WTC11 (cell line): ENCODE data around the gene TRIM7. TPM values are rescaled to one million over a fixed set of nuclear protein-coding genes. Genes with fewer than 3 reads are reported as not detected.
A peak's percentile ranks its signal among the peaks of the same experiment; 100 is the strongest.

Experiments
- ATAC-seq: fragments of 200-7000 bp; cut with Tn5 transposase; 2 replicates; pipeline ENCODE4 v1.10.0; 2021; ENCODE audit warnings: mild to moderate bottlenecking, moderate library complexity
- CTCF ChIA-PET: fragments of 300-600 bp; sonication (Branson Sonifier 250); formaldehyde crosslinking; loops from one replicate; lab custom pipeline; 2021; ENCODE audit warnings: antibody characterized with exemption; lab: Charles Lee
- POLR2A ChIA-PET: fragments of 350-600 bp; sonication (Branson Sonifier 250); formaldehyde crosslinking; loops from one replicate; lab custom pipeline; 2021; ENCODE audit warnings: antibody characterized with exemption; lab: Charles Lee
- DNase-seq: peaks from one replicate; pipeline ENCODE4 v3.0.0; 2021; ENCODE audit warnings: low spot score
- H3K27ac Mint-ChIP-seq: 2 replicates; pipeline ENCODE4 v1.8.0; 2021; ENCODE audit warnings: mixed read lengths
- H3K27me3 Mint-ChIP-seq: 2 replicates; pipeline ENCODE4 v1.8.0; 2021; ENCODE audit warnings: low read depth, mild to moderate bottlenecking, moderate library complexity, mixed read lengths
- H3K36me3 Mint-ChIP-seq: 2 replicates; pipeline ENCODE4 v1.8.0; 2021; ENCODE audit warnings: mixed read lengths
- H3K4me1 Mint-ChIP-seq: 2 replicates; pipeline ENCODE4 v1.8.0; 2022; ENCODE audit warnings: mixed read lengths
- H3K4me3 Mint-ChIP-seq: 2 replicates; pipeline ENCODE4 v1.8.0; 2021; ENCODE audit warnings: mild to moderate bottlenecking, moderate library complexity, mixed read lengths
- H3K9me3 Mint-ChIP-seq: 2 replicates; pipeline ENCODE4 v1.8.0; 2021; ENCODE audit warnings: mixed read lengths
- ATF1 ChIP-seq: sonication (generic); formaldehyde crosslinking; IDR thresholded peaks from 2 replicates; pipeline ENCODE4 v1.8.1; 2023; ENCODE audit warnings: mild to moderate bottlenecking, moderate library complexity, missing genetic modification reagents
- CBFB ChIP-seq: sonication (generic); formaldehyde crosslinking; IDR thresholded peaks from 2 replicates; pipeline ENCODE4 v1.8.1; 2022; ENCODE audit warnings: mild to moderate bottlenecking, low read depth, missing genetic modification reagents
- ELF4 ChIP-seq: sonication (generic); formaldehyde crosslinking; IDR thresholded peaks from 2 replicates; pipeline ENCODE4 v1.8.1; 2022; ENCODE audit warnings: low read depth, mild to moderate bottlenecking, moderate library complexity, missing genetic modification reagents
- ETV6 ChIP-seq: sonication (generic); formaldehyde crosslinking; IDR thresholded peaks from 2 replicates; pipeline ENCODE4 v1.8.1; 2022; ENCODE audit warnings: mild to moderate bottlenecking, missing genetic modification reagents
- FOXK1 ChIP-seq: sonication (generic); formaldehyde crosslinking; IDR thresholded peaks from 2 replicates; pipeline ENCODE4 v1.8.0; 2022; ENCODE audit warnings: mild to moderate bottlenecking, moderate library complexity, missing genetic modification reagents
- HMGA2 ChIP-seq: fragments of 250-450 bp; sonication (Bioruptor Pico); IDR thresholded peaks from 2 replicates; pipeline ENCODE4 v1.4.0; 2021; ENCODE audit warnings: mild to moderate bottlenecking, moderate library complexity
- JUN ChIP-seq: sonication (generic); formaldehyde crosslinking; IDR thresholded peaks from 2 replicates; pipeline ENCODE4 v1.8.0; 2023; ENCODE audit warnings: mild to moderate bottlenecking, missing genetic modification reagents
- NR1H2 ChIP-seq: sonication (generic); formaldehyde crosslinking; IDR thresholded peaks from 2 replicates; pipeline ENCODE4 v1.9.0; 2021; ENCODE audit warnings: mild to moderate bottlenecking, moderate library complexity, missing genetic modification reagents
- NR2C2 ChIP-seq: sonication (generic); formaldehyde crosslinking; IDR thresholded peaks from 2 replicates; pipeline ENCODE4 v1.8.0; 2022; ENCODE audit warnings: mild to moderate bottlenecking, missing genetic modification reagents
- NR3C1 ChIP-seq: sonication (generic); formaldehyde crosslinking; conservative IDR thresholded peaks from 2 replicates; pipeline ENCODE4 v1.8.1; 2023; ENCODE audit warnings: low read depth, mild to moderate bottlenecking, missing genetic modification reagents
- RORB ChIP-seq: fragments of 250-450 bp; sonication (Bioruptor Pico); IDR thresholded peaks from 2 replicates; pipeline ENCODE4 v1.9.0; 2021; ENCODE audit warnings: mild to moderate bottlenecking
- SP1 ChIP-seq: sonication (generic); formaldehyde crosslinking; conservative IDR thresholded peaks from 2 replicates; pipeline ENCODE4 v1.8.1; 2022; ENCODE audit warnings: missing genetic modification reagents
- TEAD1 ChIP-seq: sonication (generic); formaldehyde crosslinking; IDR thresholded peaks from 2 replicates; pipeline ENCODE4 v1.8.0; 2022; ENCODE audit warnings: mild to moderate bottlenecking, missing genetic modification reagents
- TEAD4 ChIP-seq: sonication (generic); formaldehyde crosslinking; IDR thresholded peaks from 2 replicates; pipeline ENCODE4 v1.8.0; 2022; ENCODE audit warnings: mild to moderate bottlenecking, missing genetic modification reagents
- ZNF232 ChIP-seq: sonication (generic); formaldehyde crosslinking; IDR thresholded peaks from 2 replicates; pipeline ENCODE4 v1.8.0; 2022; ENCODE audit warnings: mild to moderate bottlenecking, missing genetic modification reagents
- ZNF317 ChIP-seq: sonication (generic); formaldehyde crosslinking; IDR thresholded peaks from 2 replicates; pipeline ENCODE4 v1.8.1; 2023; ENCODE audit warnings: low read depth, mild to moderate bottlenecking, moderate library complexity, missing genetic modification reagents, borderline replicate concordance
- ZNF396 ChIP-seq: fragments of 250-450 bp; sonication (Bioruptor Pico); IDR thresholded peaks from 2 replicates; pipeline ENCODE4 v1.8.0; 2021; ENCODE audit warnings: mild to moderate bottlenecking, moderate library complexity, borderline replicate concordance
- total RNA-seq: library from RNA; stranded (reverse); gene quantifications from 3 replicates; pipeline ENCODE4 v1.2.3, GENCODE V29; 2021
- TF ChIP-seq, protein P1 (sequence below): sonication (generic); formaldehyde crosslinking; IDR thresholded peaks from 2 replicates; pipeline ENCODE4 v1.8.0; 2022; ENCODE audit warnings: mild to moderate bottlenecking, missing genetic modification reagents
- TF ChIP-seq, protein P2 (sequence below): fragments of 250-450 bp; sonication (Bioruptor Pico); IDR thresholded peaks from 2 replicates; pipeline ENCODE4 v1.9.0; 2021; ENCODE audit warnings: mild to moderate bottlenecking
- TF ChIP-seq, protein P3 (sequence below): sonication (generic); formaldehyde crosslinking; IDR thresholded peaks from 2 replicates; pipeline ENCODE4 v1.8.0; 2022; ENCODE audit warnings: mild to moderate bottlenecking, missing genetic modification reagents
- TF ChIP-seq, protein P4 (sequence below): sonication (generic); formaldehyde crosslinking; IDR thresholded peaks from 2 replicates; pipeline ENCODE4 v1.8.0; 2022; ENCODE audit warnings: mild to moderate bottlenecking, missing genetic modification reagents
- TF ChIP-seq, protein P5 (sequence below): sonication (generic); formaldehyde crosslinking; IDR thresholded peaks from 2 replicates; pipeline ENCODE4 v1.8.1; 2022; ENCODE audit warnings: low read depth, missing genetic modification reagents, borderline replicate concordance
- TF ChIP-seq, protein P6 (sequence below): sonication (generic); formaldehyde crosslinking; IDR thresholded peaks from 2 replicates; pipeline ENCODE4 v1.8.0; 2023; ENCODE audit warnings: mild to moderate bottlenecking, missing genetic modification reagents
- TF ChIP-seq, protein P7 (sequence below): sonication (generic); formaldehyde crosslinking; conservative IDR thresholded peaks from 2 replicates; pipeline ENCODE4 v1.8.1; 2022; ENCODE audit warnings: mild to moderate bottlenecking, missing genetic modification reagents
- TF ChIP-seq, protein P8 (sequence below): fragments of 250-450 bp; sonication (Bioruptor Pico); IDR thresholded peaks from 2 replicates; pipeline ENCODE4 v1.8.0; 2021; ENCODE audit warnings: mild to moderate bottlenecking

TRIM7 gene
- total RNA-seq, 1 experiment from 2014 or later = 1.4 TPM

DNA sequence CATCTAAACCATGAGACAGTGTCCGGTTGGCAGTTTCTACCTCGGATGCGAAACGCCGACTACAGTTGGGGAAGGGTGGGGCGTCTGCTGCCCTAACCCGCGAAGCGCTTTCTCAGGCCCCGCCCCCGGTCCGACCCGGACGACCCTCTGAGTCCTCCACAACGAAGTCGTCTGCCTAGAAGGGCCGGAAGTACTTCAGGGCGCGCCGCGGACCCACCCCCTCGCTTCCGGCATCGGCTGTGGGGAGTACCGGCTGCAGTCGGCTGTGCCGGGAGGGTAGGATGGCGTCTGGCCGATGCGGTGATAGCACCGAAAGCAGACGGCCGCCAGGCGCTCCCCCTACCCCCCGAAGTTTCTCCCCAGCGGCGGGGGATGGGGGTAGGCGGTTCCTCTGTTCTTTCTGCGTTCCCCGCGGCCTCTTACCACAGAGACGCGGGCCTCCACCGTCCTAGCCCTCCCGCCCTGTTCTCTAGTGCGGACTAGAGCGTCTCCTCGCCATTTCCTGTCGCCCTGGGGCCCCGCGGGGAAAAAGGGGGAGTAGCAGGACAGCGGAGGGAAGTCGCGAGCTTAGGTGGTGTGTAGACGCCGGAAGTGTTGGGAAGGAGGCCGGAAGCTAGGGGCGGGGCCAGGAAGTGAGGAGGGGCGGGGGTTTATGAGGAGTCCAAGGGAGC, 18.2 kb upstream of the TRIM7 start, which contains the start of gene TRIM41:
TRIM41 (plus strand) TSS at position 224 of the 671 bp plus-strand sequence. CDS start 719 bp downstream, outside the sequence.
- DNase-seq (peak; percentile 99), ATAC-seq (peak; percentile 49)
- Mint-ChIP-seq H3K27ac (peak within 1 kb of the TSS; percentile 98), H3K27me3 (peaks cover 11% of the 10 kb centered on the region), H3K36me3 (peaks cover 3% of the 10 kb centered on the region; the same call in 1 of the 2 replicates), H3K4me3 (peak within 1 kb of the TSS; percentile 99), H3K9me3 (no peaks in the 10 kb centered on the region), H3K4me1 (peaks cover 19% of the 10 kb centered on the region)
- ChIA-PET CTCF (interaction anchor here (0.6 to 2.6 kb wide), 5 partner anchors 16 to 55 kb away, joined by 3 to 16 read pairs (median 3); partner anchors contain the start of gene TRIM7), POLR2A (interaction anchor here (1.0 to 2.1 kb wide), 6 partner anchors 10 to 38 kb away, joined by 3 to 7 read pairs (median 4); no protein-coding TSS in a partner anchor)
- TF ChIP-seq NR3C1 (CRISPR knock-in tag) (no peak), SP1 (CRISPR knock-in tag) (peak; percentile 86), RORB (CRISPR knock-in tag) (no peak), NR2C2 (CRISPR knock-in tag) (0 out of 2 replicates have a peak, but pooled peaks have one; percentile 30), JUN (0 out of 2 replicates have a peak, but pooled peaks have one; percentile 41), ZNF396 (CRISPR knock-in tag) (no peak), TEAD4 (CRISPR knock-in tag) (0 out of 2 replicates have a peak, but pooled peaks have one; percentile 51), NR1H2 (no peak), ELF4 (CRISPR knock-in tag) (no peak), HMGA2 (no peak), FOXK1 (CRISPR knock-in tag) (peak; percentile 89), ZNF232 (peak; percentile 70), CBFB (CRISPR knock-in tag) (no peak), ATF1 (CRISPR knock-in tag) (no peak), ZNF317 (CRISPR knock-in tag) (0 out of 2 replicates have a peak, but pooled peaks have one; percentile 9), TEAD1 (CRISPR knock-in tag) (peak; percentile 71), ETV6 (CRISPR knock-in tag) (peak; percentile 97)
- TF ChIP-seq, protein P1, sequence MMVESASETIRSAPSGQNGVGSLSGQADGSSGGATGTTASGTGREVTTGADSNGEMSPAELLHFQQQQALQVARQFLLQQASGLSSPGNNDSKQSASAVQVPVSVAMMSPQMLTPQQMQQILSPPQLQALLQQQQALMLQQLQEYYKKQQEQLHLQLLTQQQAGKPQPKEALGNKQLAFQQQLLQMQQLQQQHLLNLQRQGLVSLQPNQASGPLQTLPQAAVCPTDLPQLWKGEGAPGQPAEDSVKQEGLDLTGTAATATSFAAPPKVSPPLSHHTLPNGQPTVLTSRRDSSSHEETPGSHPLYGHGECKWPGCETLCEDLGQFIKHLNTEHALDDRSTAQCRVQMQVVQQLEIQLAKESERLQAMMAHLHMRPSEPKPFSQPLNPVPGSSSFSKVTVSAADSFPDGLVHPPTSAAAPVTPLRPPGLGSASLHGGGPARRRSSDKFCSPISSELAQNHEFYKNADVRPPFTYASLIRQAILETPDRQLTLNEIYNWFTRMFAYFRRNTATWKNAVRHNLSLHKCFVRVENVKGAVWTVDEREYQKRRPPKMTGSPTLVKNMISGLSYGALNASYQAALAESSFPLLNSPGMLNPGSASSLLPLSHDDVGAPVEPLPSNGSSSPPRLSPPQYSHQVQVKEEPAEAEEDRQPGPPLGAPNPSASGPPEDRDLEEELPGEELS (CRISPR knock-in tag) = 0 out of 2 replicates have a peak, but pooled peaks have one; percentile 30
- TF ChIP-seq, protein P2, sequence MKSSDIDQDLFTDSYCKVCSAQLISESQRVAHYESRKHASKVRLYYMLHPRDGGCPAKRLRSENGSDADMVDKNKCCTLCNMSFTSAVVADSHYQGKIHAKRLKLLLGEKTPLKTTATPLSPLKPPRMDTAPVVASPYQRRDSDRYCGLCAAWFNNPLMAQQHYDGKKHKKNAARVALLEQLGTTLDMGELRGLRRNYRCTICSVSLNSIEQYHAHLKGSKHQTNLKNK = no peak
- TF ChIP-seq, protein P3, sequence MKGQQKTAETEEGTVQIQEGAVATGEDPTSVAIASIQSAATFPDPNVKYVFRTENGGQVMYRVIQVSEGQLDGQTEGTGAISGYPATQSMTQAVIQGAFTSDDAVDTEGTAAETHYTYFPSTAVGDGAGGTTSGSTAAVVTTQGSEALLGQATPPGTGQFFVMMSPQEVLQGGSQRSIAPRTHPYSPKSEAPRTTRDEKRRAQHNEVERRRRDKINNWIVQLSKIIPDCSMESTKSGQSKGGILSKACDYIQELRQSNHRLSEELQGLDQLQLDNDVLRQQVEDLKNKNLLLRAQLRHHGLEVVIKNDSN (CRISPR knock-in tag) = peak; percentile 54; the same call in 1 of the 2 replicates
- TF ChIP-seq, protein P4, sequence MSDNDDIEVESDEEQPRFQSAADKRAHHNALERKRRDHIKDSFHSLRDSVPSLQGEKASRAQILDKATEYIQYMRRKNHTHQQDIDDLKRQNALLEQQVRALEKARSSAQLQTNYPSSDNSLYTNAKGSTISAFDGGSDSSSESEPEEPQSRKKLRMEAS = peak; percentile 77
- TF ChIP-seq, protein P5, sequence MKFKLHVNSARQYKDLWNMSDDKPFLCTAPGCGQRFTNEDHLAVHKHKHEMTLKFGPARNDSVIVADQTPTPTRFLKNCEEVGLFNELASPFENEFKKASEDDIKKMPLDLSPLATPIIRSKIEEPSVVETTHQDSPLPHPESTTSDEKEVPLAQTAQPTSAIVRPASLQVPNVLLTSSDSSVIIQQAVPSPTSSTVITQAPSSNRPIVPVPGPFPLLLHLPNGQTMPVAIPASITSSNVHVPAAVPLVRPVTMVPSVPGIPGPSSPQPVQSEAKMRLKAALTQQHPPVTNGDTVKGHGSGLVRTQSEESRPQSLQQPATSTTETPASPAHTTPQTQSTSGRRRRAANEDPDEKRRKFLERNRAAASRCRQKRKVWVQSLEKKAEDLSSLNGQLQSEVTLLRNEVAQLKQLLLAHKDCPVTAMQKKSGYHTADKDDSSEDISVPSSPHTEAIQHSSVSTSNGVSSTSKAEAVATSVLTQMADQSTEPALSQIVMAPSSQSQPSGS = no peak
- TF ChIP-seq, protein P6, sequence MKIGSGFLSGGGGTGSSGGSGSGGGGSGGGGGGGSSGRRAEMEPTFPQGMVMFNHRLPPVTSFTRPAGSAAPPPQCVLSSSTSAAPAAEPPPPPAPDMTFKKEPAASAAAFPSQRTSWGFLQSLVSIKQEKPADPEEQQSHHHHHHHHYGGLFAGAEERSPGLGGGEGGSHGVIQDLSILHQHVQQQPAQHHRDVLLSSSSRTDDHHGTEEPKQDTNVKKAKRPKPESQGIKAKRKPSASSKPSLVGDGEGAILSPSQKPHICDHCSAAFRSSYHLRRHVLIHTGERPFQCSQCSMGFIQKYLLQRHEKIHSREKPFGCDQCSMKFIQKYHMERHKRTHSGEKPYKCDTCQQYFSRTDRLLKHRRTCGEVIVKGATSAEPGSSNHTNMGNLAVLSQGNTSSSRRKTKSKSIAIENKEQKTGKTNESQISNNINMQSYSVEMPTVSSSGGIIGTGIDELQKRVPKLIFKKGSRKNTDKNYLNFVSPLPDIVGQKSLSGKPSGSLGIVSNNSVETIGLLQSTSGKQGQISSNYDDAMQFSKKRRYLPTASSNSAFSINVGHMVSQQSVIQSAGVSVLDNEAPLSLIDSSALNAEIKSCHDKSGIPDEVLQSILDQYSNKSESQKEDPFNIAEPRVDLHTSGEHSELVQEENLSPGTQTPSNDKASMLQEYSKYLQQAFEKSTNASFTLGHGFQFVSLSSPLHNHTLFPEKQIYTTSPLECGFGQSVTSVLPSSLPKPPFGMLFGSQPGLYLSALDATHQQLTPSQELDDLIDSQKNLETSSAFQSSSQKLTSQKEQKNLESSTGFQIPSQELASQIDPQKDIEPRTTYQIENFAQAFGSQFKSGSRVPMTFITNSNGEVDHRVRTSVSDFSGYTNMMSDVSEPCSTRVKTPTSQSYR (CRISPR knock-in tag) = peak; percentile 82; the same call in 1 of the 2 replicates
- TF ChIP-seq, protein P7, sequence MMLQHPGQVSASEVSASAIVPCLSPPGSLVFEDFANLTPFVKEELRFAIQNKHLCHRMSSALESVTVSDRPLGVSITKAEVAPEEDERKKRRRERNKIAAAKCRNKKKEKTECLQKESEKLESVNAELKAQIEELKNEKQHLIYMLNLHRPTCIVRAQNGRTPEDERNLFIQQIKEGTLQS (CRISPR knock-in tag) = no peak
- TF ChIP-seq, protein P8, sequence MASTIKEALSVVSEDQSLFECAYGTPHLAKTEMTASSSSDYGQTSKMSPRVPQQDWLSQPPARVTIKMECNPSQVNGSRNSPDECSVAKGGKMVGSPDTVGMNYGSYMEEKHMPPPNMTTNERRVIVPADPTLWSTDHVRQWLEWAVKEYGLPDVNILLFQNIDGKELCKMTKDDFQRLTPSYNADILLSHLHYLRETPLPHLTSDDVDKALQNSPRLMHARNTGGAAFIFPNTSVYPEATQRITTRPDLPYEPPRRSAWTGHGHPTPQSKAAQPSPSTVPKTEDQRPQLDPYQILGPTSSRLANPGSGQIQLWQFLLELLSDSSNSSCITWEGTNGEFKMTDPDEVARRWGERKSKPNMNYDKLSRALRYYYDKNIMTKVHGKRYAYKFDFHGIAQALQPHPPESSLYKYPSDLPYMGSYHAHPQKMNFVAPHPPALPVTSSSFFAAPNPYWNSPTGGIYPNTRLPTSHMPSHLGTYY (CRISPR knock-in tag) = no peak
